Stomach (tissue), 9 donors: ENCODE results near the gene OSBP2. TPM values are rescaled to one million over a fixed set of nuclear protein-coding genes. Genes with fewer than 3 reads are reported as not detected.

Source experiments
- DNase-seq, 2 donors: peaks; one replicate each; pipeline versions ENCODE4 v3.0.0 to v3.0.0-alpha.2; 2013 to 2019
- H3K27ac ChIP-seq, 5 donors: fragments of 200-600 bp in 4 of 5; sonication (generic) in 4 of 5; one replicate each; pipeline ENCODE4 v1.5.1; 2013 to 2019; ENCODE audit warnings: mild to moderate bottlenecking in 1 of 5, moderate library complexity in 1 of 5
- H3K27me3 ChIP-seq, 3 donors: fragments of 200-600 bp; sonication (generic); one replicate each; pipeline ENCODE4 v1.5.1; 2017 to 2019; ENCODE audit warnings: mixed run types in 1 of 3
- H3K36me3 ChIP-seq, 4 donors: fragments of 200-600 bp; sonication (generic); 1 replicate in 3 of 4; 2 replicates in 1 of 4; pipeline ENCODE4 v1.5.1; 2016 to 2019
- H3K4me1 ChIP-seq, 4 donors: fragments of 200-600 bp; sonication (generic); one replicate each; pipeline ENCODE4 v1.5.1; 2016 to 2019
- H3K4me3 ChIP-seq, 4 donors: fragments of 200-600 bp; sonication (generic) in 3 of 4; one replicate each; pipeline ENCODE4 v1.5.1; 2016 to 2019; ENCODE audit warnings: mild to moderate bottlenecking in 1 of 4
- H3K9me3 ChIP-seq, 4 donors: fragments of 200-600 bp; sonication (generic); one replicate each; pipeline ENCODE4 v1.5.1; 2016 to 2019
- EP300 ChIP-seq: sonication (generic); formaldehyde crosslinking; IDR thresholded peaks from one replicate; pipeline ENCODE4 v1.6.1; 2017; ENCODE audit warnings: antibody characterized with exemption
- POLR2A ChIP-seq, 4 donors: fragments of 450-650 bp; IDR thresholded peaks; one replicate each; pipeline ENCODE4 v1.6.1; 2016; ENCODE audit warnings: antibody characterized with exemption in 4 of 4, control low read depth in 2 of 4, mild to moderate bottlenecking in 1 of 4, moderate library complexity in 1 of 4
- POLR2AphosphoS5 ChIP-seq, 3 donors: sonication (generic); formaldehyde crosslinking; IDR thresholded peaks; one replicate each; pipeline ENCODE4 v1.6.1; 2016; ENCODE audit warnings: antibody characterized with exemption in 3 of 3
- WGBS, 5 donors: extraction: QIAGEN DNeasy Blood & Tissue Kit in 3 of 5; methylation state at CpG; one replicate each; pipeline versions ENCODE4 v1.1.5 to v1.1.7; 2013 to 2018; 5-methylcytosine and 5-hydroxymethylcytosine counted together
- intact Hi-C: fragments of 100-400 bp; cut with DNase I; formaldehyde crosslinking; loops from one replicate; pipeline ENCODE4 v1.15.1; 2023; ENCODE audit warnings: low total_unique reads
- polyA plus RNA-seq, 3 donors: library from polyadenylated mRNA; stranded (reverse); fragments of 200-250 nt; gene quantifications; one replicate each; pipeline ENCODE4 v1.2.3, GENCODE V29; 2013
- total RNA-seq, 5 donors: library from RNA; depleted of rRNA; stranded (reverse); fragments of >200 nt; gene quantifications; one replicate each; pipeline versions ENCODE4 v1.1.0 to v1.2.3, GENCODE V29; 2014 to 2016
- TF ChIP-seq, protein P1 (sequence below), 7 experiments: fragments of 450-650 bp in 4 of 7; fragments of 200-600 bp in 3 of 7; sonication (generic) in 3 of 7; IDR thresholded peaks; one replicate each; pipeline ENCODE4 v1.5.1; 2016 to 2019; ENCODE audit warnings: antibody characterized with exemption in 7 of 7, control low read depth in 2 of 7, mild to moderate bottlenecking in 1 of 7
- donor health status: healthy with polysubstance abuse.
- donor health status: Bipolar disorder and iron deficiency.
- donor health status: healthy.

Gene OSBP2
- total and polyA plus RNA-seq, 8 donors, result 0.58 to 9.5 (median 1.8) TPM; not detected in 1

DNA sequence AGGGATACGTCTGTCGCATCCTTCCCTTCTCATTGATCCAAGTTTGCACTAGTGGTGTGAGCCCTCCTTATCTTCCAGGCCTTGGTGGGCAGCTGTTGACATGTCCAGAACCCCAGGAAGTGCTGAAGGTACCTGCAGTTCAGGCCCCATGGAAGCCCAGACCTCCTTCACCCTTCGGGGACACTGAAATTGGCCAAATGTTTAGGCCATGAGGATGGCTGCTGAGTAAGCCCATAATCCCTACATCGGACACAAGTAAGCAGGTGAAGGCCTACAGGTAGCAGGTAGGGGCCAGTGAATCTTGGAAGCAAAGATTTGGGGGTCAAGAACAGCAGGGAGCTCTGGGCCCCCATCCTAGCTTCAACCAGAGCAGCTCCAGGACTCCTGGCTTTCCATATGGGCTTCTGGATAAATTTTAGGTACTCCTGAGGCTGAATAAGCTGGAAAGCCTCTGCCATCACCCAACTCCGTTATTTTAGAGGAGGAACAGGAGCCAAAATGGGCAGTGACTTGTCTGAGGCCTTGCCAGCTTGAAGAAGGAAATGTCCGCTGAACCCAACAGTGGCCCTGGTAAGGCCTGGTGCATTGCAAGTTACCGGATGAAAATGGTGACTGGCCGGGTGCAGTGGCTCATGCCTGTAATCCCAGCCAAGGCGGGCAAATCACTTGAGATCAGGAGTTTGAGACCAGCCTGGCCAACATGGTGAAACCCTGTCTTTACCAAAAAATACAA lies 228.7 kb downstream of the OSBP2 start:
- no peak for DNase-seq
- TF ChIP-seq, protein P1, sequence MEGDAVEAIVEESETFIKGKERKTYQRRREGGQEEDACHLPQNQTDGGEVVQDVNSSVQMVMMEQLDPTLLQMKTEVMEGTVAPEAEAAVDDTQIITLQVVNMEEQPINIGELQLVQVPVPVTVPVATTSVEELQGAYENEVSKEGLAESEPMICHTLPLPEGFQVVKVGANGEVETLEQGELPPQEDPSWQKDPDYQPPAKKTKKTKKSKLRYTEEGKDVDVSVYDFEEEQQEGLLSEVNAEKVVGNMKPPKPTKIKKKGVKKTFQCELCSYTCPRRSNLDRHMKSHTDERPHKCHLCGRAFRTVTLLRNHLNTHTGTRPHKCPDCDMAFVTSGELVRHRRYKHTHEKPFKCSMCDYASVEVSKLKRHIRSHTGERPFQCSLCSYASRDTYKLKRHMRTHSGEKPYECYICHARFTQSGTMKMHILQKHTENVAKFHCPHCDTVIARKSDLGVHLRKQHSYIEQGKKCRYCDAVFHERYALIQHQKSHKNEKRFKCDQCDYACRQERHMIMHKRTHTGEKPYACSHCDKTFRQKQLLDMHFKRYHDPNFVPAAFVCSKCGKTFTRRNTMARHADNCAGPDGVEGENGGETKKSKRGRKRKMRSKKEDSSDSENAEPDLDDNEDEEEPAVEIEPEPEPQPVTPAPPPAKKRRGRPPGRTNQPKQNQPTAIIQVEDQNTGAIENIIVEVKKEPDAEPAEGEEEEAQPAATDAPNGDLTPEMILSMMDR (IDR thresholded peaks at IDR 0.05), result no peak
- TF ChIP-seq POLR2A (IDR thresholded peaks at IDR 0.05) (no peak), POLR2AphosphoS5 (IDR thresholded peaks at IDR 0.05) (no peak), EP300 (no peak)
- peaks cover 0 to 19% (median 12%) of the 10 kb centered on the region in 4 donors for H3K4me1 ChIP-seq
- intact Hi-C loops, result loop anchor here (5.0 kb wide), 1 partner anchor 291 kb away; no protein-coding TSS in a partner anchor
- H3K4me3 ChIP-seq, result no peak overlapping the region
- no peaks in the 10 kb centered on the region for H3K27me3 ChIP-seq
- H3K9me3 ChIP-seq, result no peaks in the 10 kb centered on the region
- peaks cover 18 to 50% (median 43%) of the 10 kb centered on the region in 4 donors for H3K36me3 ChIP-seq
- H3K27ac ChIP-seq, result no peak overlapping the region
- WGBS, 5 donors, result 88 to 91% (median 89%) methylated on average over 9 of the region's 9 CpGs

DNA sequence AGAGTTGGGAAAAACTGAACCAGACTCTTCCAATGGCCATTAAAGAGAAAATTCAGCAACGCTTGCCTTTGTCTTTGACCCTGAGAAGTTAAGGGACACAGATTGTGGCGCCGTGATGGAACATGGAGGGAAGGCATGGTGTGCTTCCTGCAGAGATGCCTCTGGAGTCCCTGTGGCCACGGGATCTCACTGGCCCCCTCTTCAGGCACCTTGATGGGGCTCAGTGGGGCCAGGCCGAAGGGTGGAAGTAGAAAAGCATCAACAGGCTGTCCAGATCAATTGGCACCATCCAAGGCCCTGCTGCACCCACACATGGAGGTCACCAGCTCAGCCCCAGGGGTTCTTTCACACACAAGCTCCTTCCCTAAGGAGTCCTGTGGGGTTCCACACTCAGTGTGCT lies 231.0 kb downstream of the OSBP2 start:
- Histone ChIP-seq H3K36me3 (peaks cover 31 to 73% (median 65%) of the 10 kb centered on the region in 4 donors), H3K27ac (no peak overlapping the region), H3K27me3 (no peaks in the 10 kb centered on the region), H3K9me3 (no peaks in the 10 kb centered on the region), H3K4me3 (no peak overlapping the region), H3K4me1 (peaks cover 0 to 17% (median 11%) of the 10 kb centered on the region in 4 donors)
- intact Hi-C loops, result no loop called here
- WGBS, 5 donors, result 92 to 100% (median 93%) methylated on average over 3 to 5 of the region's 5 CpGs
- TF ChIP-seq, protein P1 (IDR thresholded peaks at IDR 0.05), result no peak
- TF ChIP-seq POLR2A (IDR thresholded peaks at IDR 0.05), result no peak
- no peak for TF ChIP-seq EP300
- TF ChIP-seq POLR2AphosphoS5 (IDR thresholded peaks at IDR 0.05), result no peak
- no peak for DNase-seq

DNA sequence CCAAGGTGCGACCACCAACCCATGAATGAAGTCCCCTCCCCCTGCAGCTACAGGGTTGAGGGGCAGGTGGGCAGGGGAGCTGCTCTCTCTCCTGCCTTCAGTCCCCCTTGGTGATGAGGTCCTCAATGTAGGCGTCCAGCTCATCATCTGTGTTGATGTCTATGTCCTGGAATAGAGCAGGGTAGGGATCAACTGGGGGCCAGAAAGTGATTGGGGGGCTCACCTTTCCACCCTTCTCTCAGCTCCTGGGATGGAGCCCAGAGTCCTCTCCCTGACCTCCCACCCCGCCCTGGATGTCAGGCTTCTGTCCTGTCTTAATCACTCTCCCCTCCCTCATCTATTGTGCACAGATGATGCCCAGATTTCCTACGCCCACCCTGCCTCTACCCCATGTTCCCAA lies 232.0 kb downstream of the OSBP2 start:
- no peaks in the 10 kb centered on the region for H3K27me3 ChIP-seq
- H3K4me3 ChIP-seq, result no peak overlapping the region
- no peak for DNase-seq
- no peak for TF ChIP-seq POLR2A (IDR thresholded peaks at IDR 0.05)
- no peak for TF ChIP-seq POLR2AphosphoS5 (IDR thresholded peaks at IDR 0.05)
- no peak for TF ChIP-seq EP300
- TF ChIP-seq, protein P1 (IDR thresholded peaks at IDR 0.05), result no peak
- peaks cover 39 to 84% (median 75%) of the 10 kb centered on the region in 4 donors for H3K36me3 ChIP-seq
- H3K9me3 ChIP-seq, result no peaks in the 10 kb centered on the region
- intact Hi-C loops, result no loop called here
- 87 to 100% (median 91%) methylated on average over 4 of the region's 4 CpGs for WGBS, 5 donors
- H3K27ac ChIP-seq, result no peak overlapping the region
- H3K4me1 ChIP-seq, result peaks cover 0 to 7% (median under 1%) of the 10 kb centered on the region in 4 donors

DNA sequence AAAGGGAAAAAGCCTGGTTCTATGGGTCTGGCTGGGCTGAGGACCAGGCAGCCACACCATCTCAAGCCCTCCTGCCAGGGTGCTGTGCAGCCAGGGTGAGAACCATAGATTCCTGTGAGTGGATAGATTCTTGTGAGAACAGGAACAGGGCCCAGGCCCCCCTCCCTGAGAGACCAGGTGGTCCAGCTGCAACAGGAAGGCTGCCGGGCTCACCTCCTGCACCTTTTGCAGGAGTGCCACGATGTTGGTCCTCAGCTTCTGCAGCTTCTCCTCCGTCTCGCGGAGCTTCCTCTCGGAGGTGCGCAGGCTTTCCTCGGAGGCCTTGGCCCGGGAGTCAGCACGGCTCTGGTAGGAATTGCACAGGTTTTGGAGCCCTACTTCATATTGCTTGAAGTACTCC lies 233.1 kb downstream of the OSBP2 start:
- Histone ChIP-seq H3K36me3 (peaks cover 50 to 95% (median 86%) of the 10 kb centered on the region in 4 donors), H3K27ac (no peak overlapping the region), H3K4me1 (peaks cover 0 to 6% (median 0%) of the 10 kb centered on the region in 4 donors), H3K4me3 (no peak overlapping the region), H3K27me3 (no peaks in the 10 kb centered on the region), H3K9me3 (no peaks in the 10 kb centered on the region)
- WGBS, 5 donors, result 92 to 97% (median 96%) methylated on average over 9 to 10 of the region's 10 CpGs
- TF ChIP-seq EP300 (no peak), POLR2A (IDR thresholded peaks at IDR 0.05) (no peak), POLR2AphosphoS5 (IDR thresholded peaks at IDR 0.05) (no peak)
- TF ChIP-seq, protein P1 (IDR thresholded peaks at IDR 0.05), result no peak
- intact Hi-C loops, result no loop called here
- DNase-seq, result no peak
